Kidney epithelial cell (primary cell): ENCODE measurements around the gene OPCML. TPM values are rescaled to one million over a fixed set of nuclear protein-coding genes. Genes with fewer than 3 reads are reported as not detected.

Source experiments
- DNase-seq: peaks from one replicate; pipeline ENCODE4 v3.0.0-alpha.2; 2010; ENCODE audit warnings: low read depth
- H3K27me3 ChIP-seq: 2 replicates; pipeline ENCODE4 v1.6.0; 2011; ENCODE audit warnings: low read length; ENCODE audit not compliant: control insufficient read depth, insufficient read depth
- H3K36me3 ChIP-seq: 2 replicates; pipeline ENCODE4 v1.5.1; 2011; ENCODE audit warnings: low read length; ENCODE audit not compliant: control insufficient read depth, insufficient read depth
- H3K4me3 ChIP-seq: 2 replicates; pipeline ENCODE4 v1.5.1; 2011; ENCODE audit warnings: low read depth, mild to moderate bottlenecking, control low read depth, low read length
- total RNA-seq: library from RNA; depleted of rRNA; stranded (reverse); fragments of >200 nt; gene quantifications from 2 replicates; pipeline ENCODE4 v1.2.3, GENCODE V29; 2015
- TF ChIP-seq, protein P1 (sequence below): IDR thresholded peaks from 2 replicates; pipeline ENCODE4 v1.5.1; 2011; ENCODE audit warnings: mild to moderate bottlenecking, moderate library complexity, low read length, control low read depth, inconsistent platforms; ENCODE audit not compliant: insufficient read depth, poor library complexity, severe bottlenecking

OPCML gene
- total RNA-seq, 1 donor from 2014 or later, result under 0.01 TPM

DNA sequence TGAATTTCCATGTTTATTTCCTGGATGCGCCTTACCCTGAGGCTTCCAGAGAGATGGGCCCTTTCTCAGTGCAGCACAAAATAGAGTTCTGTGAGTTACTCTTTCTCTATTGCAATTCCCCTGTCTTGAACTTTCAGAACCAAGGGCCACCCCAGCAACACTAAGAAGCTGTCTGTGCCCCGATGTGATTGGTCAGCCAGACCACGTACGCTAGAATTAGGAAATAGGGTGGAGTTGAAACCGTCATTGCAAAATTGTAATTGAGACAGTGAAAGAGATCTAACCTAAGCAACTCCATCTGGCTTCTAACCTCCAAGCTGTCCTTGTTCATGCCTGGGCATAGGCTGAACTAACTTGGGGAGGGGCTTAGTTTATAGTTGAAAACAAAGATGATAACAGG is 981.3 kb downstream of the OPCML start:
- TF ChIP-seq, protein P1, sequence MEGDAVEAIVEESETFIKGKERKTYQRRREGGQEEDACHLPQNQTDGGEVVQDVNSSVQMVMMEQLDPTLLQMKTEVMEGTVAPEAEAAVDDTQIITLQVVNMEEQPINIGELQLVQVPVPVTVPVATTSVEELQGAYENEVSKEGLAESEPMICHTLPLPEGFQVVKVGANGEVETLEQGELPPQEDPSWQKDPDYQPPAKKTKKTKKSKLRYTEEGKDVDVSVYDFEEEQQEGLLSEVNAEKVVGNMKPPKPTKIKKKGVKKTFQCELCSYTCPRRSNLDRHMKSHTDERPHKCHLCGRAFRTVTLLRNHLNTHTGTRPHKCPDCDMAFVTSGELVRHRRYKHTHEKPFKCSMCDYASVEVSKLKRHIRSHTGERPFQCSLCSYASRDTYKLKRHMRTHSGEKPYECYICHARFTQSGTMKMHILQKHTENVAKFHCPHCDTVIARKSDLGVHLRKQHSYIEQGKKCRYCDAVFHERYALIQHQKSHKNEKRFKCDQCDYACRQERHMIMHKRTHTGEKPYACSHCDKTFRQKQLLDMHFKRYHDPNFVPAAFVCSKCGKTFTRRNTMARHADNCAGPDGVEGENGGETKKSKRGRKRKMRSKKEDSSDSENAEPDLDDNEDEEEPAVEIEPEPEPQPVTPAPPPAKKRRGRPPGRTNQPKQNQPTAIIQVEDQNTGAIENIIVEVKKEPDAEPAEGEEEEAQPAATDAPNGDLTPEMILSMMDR, result no peak
- Histone ChIP-seq H3K4me3 (no peak overlapping the region), H3K36me3 (no peaks in the 10 kb centered on the region), H3K27me3 (no peaks in the 10 kb centered on the region)
- DNase-seq, result no peak

DNA sequence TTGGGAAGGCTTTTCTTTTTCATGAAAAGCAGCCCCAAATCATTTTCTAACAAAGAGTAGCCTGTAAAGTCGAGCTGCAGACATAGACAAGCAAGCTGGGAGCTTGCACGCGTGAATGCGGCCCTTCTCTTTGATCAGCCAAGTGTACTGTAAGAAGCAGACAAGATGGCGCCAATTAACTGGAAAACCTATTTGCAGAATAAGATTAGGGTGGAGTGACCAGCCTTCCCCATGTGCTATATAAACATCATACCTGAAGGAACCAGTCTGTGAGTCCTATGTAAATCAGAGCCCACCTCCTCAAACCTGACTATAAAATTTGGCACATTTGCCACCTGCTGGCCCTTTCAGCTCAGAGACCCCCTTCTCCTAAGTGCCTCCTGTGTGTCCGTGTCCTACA is 982.7 kb downstream of the OPCML start:
- H3K27me3 ChIP-seq, result no peaks in the 10 kb centered on the region
- no peaks in the 10 kb centered on the region for H3K36me3 ChIP-seq
- H3K4me3 ChIP-seq, result no peak overlapping the region
- no peak for DNase-seq
- TF ChIP-seq, protein P1, result no peak

DNA sequence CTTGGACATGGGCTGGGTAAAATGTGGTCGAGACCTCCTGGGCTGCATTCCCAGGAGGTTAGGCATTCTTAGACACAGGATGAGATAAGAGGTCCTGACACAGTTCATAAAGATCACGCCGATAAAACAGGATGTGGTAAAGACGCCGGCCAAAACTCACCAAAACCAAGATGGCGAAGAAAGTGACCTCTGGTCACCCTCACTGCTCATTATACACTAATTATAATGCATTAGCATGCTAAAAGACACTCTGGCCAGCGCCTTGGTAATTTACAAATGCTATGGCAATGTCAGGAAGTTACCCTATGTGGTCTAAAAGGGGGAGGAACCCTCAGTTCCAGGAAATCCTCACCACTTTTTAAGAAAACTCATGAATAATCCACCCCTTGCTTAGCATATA is 983.3 kb downstream of the OPCML start:
- TF ChIP-seq, protein P1, result no peak
- Histone ChIP-seq H3K27me3 (no peaks in the 10 kb centered on the region), H3K36me3 (no peaks in the 10 kb centered on the region), H3K4me3 (no peak overlapping the region)
- DNase-seq, result no peak

DNA sequence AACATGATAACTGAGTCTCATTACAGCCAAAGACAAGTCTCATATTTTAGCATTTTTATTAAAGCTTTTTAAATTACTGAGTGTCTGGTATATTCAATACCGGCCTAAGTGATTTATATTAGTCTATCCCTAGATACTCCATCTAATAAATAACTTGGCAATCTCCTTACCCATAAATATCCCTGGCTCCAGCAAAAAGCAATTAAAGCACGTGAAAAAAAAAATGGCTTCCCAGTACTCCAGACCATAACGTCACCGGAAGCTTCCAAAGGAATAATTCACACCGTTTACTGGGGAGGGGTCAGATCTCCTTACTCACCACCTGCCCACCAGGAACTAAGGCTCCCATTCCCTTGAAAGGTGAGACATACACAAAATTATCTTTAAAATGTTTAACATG is 988.3 kb downstream of the OPCML start:
- no peaks in the 10 kb centered on the region for H3K36me3 ChIP-seq
- TF ChIP-seq, protein P1, result no peak
- H3K4me3 ChIP-seq, result no peak overlapping the region

DNA sequence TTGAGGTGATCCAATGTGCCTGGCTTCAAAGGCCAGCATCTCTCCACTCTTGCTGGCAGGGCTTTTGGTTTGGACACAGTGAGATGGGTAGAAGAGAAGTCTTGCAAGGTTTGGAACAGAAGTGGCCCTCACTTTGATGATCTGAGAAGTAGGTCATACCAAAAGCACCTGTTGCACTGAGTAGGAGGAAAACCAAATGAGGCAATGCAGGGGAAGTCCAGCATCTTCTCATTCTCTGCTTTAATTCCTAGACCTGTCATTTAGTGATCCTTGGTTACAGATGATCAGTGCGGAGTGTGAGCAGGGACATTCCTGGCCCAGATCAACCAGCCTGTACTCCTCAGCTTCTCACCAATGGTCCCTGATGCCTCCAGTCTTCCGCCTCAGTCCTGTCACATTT is 990.5 kb downstream of the OPCML start:
- TF ChIP-seq, protein P1, result no peak
- Histone ChIP-seq H3K36me3 (no peaks in the 10 kb centered on the region), H3K27me3 (no peaks in the 10 kb centered on the region), H3K4me3 (no peak overlapping the region)
- no peak for DNase-seq

More for the DNA sequence above, 988.3 kb downstream of the OPCML start:
- DNase-seq, result no peak
- no peaks in the 10 kb centered on the region for H3K27me3 ChIP-seq

DNA sequence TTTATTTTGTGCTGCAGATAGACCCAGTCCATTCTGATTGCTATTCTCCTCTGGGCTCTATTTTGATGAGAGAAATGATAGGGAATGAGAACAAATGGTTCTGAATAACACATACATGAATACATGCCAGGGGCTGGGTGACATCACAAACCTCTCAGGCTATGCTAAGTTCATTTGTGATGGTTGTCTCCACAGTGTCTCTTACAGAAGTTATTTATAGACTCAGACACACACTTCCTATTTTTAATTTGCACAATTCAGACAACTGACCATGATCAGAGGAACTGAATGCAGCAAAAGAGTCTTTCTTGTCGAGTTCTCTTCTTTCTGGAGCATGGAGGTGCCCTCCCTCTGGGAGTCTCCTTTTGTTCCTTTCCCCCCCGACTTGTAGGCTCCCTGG is 991.7 kb downstream of the OPCML start:
- H3K27me3 ChIP-seq, result no peaks in the 10 kb centered on the region
- no peak overlapping the region for H3K4me3 ChIP-seq
- no peak for DNase-seq
- no peaks in the 10 kb centered on the region for H3K36me3 ChIP-seq
- TF ChIP-seq, protein P1, result no peak
